ENCODE data around the gene FTO.

FTO gene

GRCh38 chr16:53864819-53865493, 161.0 kb downstream of the FTO start:
- TF ChIP-seq SIN3A (IDR thresholded peaks at IDR 0.05; ENCODE audit: borderline replicate concordance, insufficient read depth, low read length) (no peak), POLR2AphosphoS5 (IDR thresholded peaks at IDR 0.05; ENCODE audit: low read depth, low read length) (no peak), FOXP2 (optimal IDR thresholded peaks at IDR 0.05; ENCODE audit: borderline replicate concordance, extremely low read depth, extremely low read length, insufficient read depth) (no peak), REST (IDR thresholded peaks at IDR 0.05; ENCODE audit: insufficient read depth in 1 of 2, low read depth in 2 of 2, low read length in 2 of 2) (no peak), TAF1 (IDR thresholded peaks at IDR 0.05; ENCODE audit: borderline replicate concordance, insufficient read depth, low read length) (no peak)

- TF ChIP-seq TAF1 (IDR thresholded peaks at IDR 0.05; ENCODE audit: borderline replicate concordance, insufficient read depth, low read length): no peak
- TF ChIP-seq SIN3A (IDR thresholded peaks at IDR 0.05; ENCODE audit: borderline replicate concordance, insufficient read depth, low read length): no peak
- TF ChIP-seq FOXP2 (optimal IDR thresholded peaks at IDR 0.05; ENCODE audit: borderline replicate concordance, extremely low read depth, extremely low read length, insufficient read depth): no peak
- no peak for TF ChIP-seq REST (IDR thresholded peaks at IDR 0.05; ENCODE audit: insufficient read depth in 1 of 2, low read depth in 2 of 2, low read length in 2 of 2)
- no peak for TF ChIP-seq POLR2AphosphoS5 (IDR thresholded peaks at IDR 0.05; ENCODE audit: low read depth, low read length)
Measured at GRCh38 chr16:53865494-53865863, 161.5 kb downstream of the FTO start.

GRCh38 chr16:53866520-53866919, 162.6 kb downstream of the FTO start:
- TF ChIP-seq POLR2AphosphoS5 (IDR thresholded peaks at IDR 0.05; ENCODE audit: low read depth, low read length): no peak
- no peak for TF ChIP-seq TAF1 (IDR thresholded peaks at IDR 0.05; ENCODE audit: borderline replicate concordance, insufficient read depth, low read length)
- no peak for TF ChIP-seq FOXP2 (optimal IDR thresholded peaks at IDR 0.05; ENCODE audit: borderline replicate concordance, extremely low read depth, extremely low read length, insufficient read depth)
- TF ChIP-seq SIN3A (IDR thresholded peaks at IDR 0.05; ENCODE audit: borderline replicate concordance, insufficient read depth, low read length): no peak
- TF ChIP-seq REST (IDR thresholded peaks at IDR 0.05; ENCODE audit: insufficient read depth in 1 of 2, low read depth in 2 of 2, low read length in 2 of 2): no peak

- TF ChIP-seq SIN3A (IDR thresholded peaks at IDR 0.05; ENCODE audit: borderline replicate concordance, insufficient read depth, low read length) (no peak), REST (IDR thresholded peaks at IDR 0.05; ENCODE audit: insufficient read depth in 1 of 2, low read depth in 2 of 2, low read length in 2 of 2) (no peak), TAF1 (IDR thresholded peaks at IDR 0.05; ENCODE audit: borderline replicate concordance, insufficient read depth, low read length) (no peak), POLR2AphosphoS5 (IDR thresholded peaks at IDR 0.05; ENCODE audit: low read depth, low read length) (no peak), FOXP2 (optimal IDR thresholded peaks at IDR 0.05; ENCODE audit: borderline replicate concordance, extremely low read depth, extremely low read length, insufficient read depth) (no peak)
Measured at GRCh38 chr16:53870831-53871230, 166.9 kb downstream of the FTO start.

Measured in PFSK-1 (cell line).